Right ventricle myocardium inferior (tissue), 1 donor: Measurements from ENCODE around the gene SRL. TPM values are rescaled to one million over a fixed set of nuclear protein-coding genes. Genes with fewer than 3 reads are reported as not detected.
"Not testable (repeated sequence)": the region's sequence is repeated elsewhere in the genome, so short reads cannot be mapped to it uniquely, and the experiment has no call there.

ENCODE experiments used
- ATAC-seq: fragments of 200-7000 bp; cut with Tn5 transposase; one replicate; pipeline ENCODE4 v1.9.1; 2020; ENCODE audit warnings: mild to moderate bottlenecking, moderate library complexity
- DNase-seq: peaks from one replicate; pipeline ENCODE4 v3.0.0; 2021; ENCODE audit errors: missing footprints
- intact Hi-C: fragments of 100-400 bp; cut with DNase I; formaldehyde crosslinking; loops from one replicate; pipeline ENCODE4 v1.11.0; 2022
- total RNA-seq: library from RNA; stranded (reverse); fragmentation: NEBNext Ultra II Directional; extraction: Animal tissue kit (Norgen Biotek cat#: 25700); gene quantifications from one replicate; pipeline ENCODE4 v1.2.1, GENCODE V29; 2021
- donor health status: DM: no; HTN: yes; CAD: no; lungs with severe emphysema.

Gene SRL
- total RNA-seq, 1 donor from 2014 or later: 419 TPM

- peak; percentile 90 for ATAC-seq
- intact Hi-C loops: no loop called here
- peak; percentile 92 for DNase-seq
Measured at GRCh38 chr16:4263504-4264436, 21.9 kb upstream of the SRL start.

DNA sequence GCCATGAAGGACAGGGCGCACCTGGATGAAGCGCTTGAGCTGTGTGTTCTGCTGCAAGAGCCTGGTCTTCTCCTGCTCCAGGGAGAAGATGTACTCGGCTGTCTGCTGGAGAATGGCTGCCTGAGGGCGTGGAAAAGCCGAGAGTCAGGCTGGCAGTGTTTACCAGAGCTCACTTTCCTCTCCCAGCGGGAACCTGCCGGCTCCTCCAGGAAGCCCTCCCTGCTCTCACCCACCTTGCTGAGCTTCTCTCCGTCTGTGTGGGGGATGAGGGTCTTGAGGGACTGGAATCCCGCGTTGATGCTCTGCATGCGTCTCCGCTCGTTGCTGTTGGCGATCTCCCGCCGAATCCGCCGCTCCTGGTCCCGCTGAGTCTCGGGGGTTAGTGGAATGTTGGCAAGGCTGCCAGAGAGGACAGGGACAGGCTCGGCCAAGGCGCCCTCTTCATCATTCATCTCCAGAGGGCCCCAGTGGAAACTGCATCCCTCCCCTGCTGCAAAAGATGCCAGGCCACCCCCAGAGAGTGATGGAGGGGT lies 20.5 kb upstream of the SRL start:
- DNase-seq: no peak
- intact Hi-C loops: no loop called here

GRCh38 chr16:4261557-4262172 lies 19.8 kb upstream of the SRL start:
- DNase-seq: no peak
- ATAC-seq: no peak
- intact Hi-C loops: no loop called here

More for the DNA sequence above, 20.5 kb upstream of the SRL start:
- ATAC-seq: no peak

GRCh38 chr16:4260360-4260759 lies 18.5 kb upstream of the SRL start:
- DNase-seq (no peak), ATAC-seq (no peak)
- intact Hi-C loops: no loop called here

GRCh38 chr16:4257646-4258556 lies 16.0 kb upstream of the SRL start:
- no peak for ATAC-seq
- peak; percentile 78 for DNase-seq
- intact Hi-C loops: no loop called here

GRCh38 chr16:4253394-4254150 lies 11.7 kb upstream of the SRL start:
- DNase-seq (peak; percentile 100), ATAC-seq (peak; percentile 99)
- intact Hi-C loops: loop anchor here (2.0 to 5.0 kb wide), 4 partner anchors 53 to 271 kb away; no protein-coding TSS in a partner anchor

- ATAC-seq, DNase-seq: not testable (repeated sequence)
Measured at GRCh38 chr16:4253012-4253393, 11.1 kb upstream of the SRL start.

DNA sequence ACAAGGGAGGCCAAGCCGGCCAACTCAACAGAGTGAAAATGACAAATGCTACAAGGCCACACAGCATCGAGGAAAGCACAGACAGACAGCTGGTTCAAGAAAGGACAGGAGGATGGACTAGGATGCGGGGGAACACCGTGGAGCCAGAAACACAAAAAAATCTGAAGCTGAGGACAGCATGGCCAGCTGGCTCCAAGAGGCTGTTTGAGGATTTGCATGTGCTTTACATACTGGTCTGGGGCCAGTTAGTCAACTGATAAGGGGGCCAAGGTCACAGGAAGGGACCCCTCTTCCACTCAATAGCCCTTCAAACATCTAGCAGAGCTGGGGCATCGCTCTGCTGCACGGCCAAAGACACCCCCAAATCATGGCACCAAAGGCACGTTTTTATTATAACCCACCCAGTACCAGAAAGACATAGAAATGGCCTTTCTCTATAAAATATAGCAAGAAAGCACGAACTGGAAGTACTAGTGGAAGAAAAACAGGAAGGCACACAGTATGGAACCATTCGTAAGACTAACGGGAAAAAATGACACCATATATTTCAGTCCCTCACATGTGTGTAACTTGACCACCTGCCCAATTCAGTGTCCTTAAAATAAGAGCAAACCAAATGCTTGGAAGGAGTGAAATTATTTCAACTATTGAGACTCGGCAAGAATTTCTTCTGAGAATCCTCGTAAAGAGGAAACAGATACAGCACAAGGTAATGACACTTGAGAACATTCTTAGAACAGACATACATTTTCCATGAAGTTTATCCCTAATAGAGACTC lies 7.8 kb upstream of the SRL start:
- DNase-seq (no peak), ATAC-seq (no peak)
- intact Hi-C loops: loop anchor here (5.0 kb wide), 1 partner anchor 197 kb away; no protein-coding TSS in a partner anchor

More at GRCh38 chr16:4253012-4253393, 11.1 kb upstream of the SRL start:
- intact Hi-C loops: loop anchor here (2.0 to 5.0 kb wide), 4 partner anchors 52 to 270 kb away; no protein-coding TSS in a partner anchor

DNA sequence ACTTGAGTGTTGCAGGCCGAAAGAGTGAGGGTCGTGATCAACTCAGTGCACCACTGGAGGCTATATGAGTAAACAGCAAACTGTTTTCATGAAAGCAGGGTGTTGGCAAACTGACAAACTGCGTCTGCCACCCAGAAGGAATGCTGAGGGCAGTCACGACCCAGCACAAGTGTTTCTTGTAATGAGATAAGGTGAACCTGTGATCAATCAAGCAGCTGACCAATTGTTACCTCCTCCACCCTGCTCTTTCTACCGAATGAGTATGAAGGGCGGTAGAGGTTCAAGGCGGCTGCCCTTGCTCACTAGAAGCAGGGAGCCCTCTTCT lies 5.5 kb upstream of the SRL start:
- DNase-seq (no peak), ATAC-seq (no peak)
- intact Hi-C loops: no loop called here

- intact Hi-C loops: no loop called here
- no peak for DNase-seq
- ATAC-seq: no peak
Measured at GRCh38 chr16:4246777-4247459, 5.0 kb upstream of the SRL start.

DNA sequence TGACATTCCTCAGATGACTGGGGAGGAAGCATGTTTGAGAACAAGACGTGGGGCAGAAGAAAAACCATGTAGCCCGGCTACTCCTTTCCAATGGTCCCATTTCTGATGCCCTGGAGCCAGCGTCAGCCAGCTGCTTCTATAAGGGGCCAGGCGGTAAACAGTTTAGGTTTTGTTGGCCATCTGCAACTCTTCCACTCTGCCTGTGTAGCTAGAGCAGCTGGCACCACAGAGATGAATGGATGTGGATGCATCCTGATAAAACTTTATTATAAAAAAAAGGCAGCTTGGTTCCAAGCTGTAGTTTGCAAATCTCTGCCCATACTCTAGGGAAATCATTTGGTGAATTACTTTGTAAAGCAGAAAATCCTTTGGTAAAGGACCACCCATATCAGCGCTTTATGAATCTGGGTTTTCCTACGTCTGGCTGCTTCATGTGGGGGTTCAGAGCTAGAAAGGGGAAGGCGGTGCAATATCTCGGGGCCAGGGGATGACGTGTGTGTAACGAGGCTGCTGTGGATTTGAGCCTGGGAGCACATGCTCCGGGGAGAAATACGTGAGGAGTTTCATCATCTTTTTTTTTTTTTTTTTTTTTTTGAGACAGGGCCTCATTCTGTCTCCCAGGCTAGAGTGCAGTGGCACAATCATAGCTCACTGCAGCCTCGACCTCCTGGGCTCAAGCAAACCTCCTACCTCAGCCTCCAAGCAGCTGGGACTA lies 3.4 kb upstream of the SRL start:
- no peak for ATAC-seq
- DNase-seq: no peak
- intact Hi-C loops: no loop called here

DNA sequence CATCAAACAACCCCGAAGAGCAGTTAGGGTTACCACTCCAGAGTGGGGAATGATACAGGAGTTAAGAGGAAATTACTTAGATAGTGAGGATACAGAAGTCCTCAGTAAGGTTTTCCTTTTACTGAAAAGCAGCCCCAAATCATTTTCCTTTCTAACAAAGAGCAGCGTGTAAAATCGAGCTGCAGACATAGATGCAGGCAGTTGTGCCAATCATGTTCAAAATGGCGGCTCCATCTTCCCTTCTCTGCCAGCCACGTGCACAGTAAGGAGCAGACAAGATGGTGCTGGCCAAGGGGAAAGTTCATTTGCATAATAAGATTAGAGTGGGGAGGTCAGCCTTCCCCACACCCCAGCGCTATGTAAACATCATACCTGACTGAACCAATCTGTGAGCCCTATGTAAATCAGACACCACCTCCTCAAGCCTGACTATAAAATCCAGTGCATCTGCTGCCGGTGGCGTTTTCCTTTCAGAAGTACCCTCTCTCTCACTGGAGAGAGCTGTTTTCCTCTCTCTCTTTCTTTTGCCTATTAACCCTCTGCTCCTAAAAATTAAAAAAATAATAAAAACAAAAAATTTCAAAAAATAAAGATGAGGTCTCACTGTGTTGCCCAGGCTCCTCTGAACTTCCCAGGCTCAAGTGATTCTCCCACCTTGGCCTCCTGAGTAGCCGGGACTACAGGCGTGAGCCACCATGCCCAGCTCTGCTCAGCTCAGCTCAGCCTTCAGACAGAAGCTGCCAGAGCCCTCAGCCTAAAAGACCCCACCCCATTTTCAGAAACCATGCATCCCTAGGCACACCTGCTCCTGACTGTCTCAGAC lies 2.6 kb upstream of the SRL start:
- intact Hi-C loops: no loop called here
- DNase-seq (no peak), ATAC-seq (no peak)

DNA sequence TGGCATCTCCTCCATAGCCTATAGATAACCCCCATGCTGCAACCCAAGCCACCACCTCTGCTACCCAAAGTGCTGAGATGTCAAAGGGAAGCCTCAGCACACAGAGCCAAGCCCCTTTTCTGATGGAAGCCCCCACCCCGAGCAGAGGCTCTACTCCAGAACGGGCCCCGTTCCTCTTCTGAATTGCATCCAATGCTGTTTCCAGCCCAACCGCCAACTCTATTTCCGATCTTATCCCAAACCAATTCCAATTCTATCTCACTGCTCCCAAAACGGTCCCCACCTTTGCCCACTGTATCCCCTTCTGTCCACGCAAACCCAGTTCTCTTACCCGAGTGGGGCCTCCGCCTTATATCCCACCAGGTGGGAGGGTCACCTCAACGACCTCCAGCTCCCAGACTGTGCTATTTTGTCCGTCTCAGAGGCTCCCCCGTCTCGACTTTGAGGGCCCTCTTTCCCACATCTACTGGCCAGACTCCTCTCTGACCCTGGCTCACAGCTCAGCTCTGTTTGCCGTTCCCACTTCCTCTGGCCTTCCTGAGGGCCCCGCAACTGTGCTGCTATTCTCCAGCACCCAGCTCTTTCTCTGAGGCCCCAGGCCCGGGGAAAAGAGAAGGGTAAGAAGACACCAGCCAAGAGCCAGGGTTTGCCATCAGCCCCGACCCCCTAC lies 487 bp downstream of the SRL start:
- DNase-seq: peak; percentile 45
- intact Hi-C loops: loop anchor here (2.0 kb wide), 1 partner anchor 29 kb away; no protein-coding TSS in a partner anchor

DNA sequence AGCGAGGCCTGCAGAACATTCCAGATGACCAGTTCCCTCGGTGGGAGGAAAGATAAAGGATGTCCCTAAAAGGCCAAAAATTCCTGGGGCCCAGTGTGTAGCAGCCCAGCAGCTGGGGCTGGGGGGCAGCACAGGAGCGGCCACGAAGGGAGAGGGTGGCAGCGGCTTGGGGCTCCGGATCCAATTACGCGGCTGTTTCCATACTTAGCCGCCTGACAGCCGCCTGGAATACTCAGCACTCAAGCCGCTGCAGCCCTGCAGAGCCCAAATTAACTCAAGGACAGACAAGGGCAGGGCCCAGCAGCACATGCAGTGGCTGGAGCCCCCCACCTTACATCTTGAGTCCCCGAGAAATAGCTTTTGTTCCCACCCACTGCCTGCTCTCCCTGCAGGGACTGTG lies 1.3 kb downstream of the SRL start:
- DNase-seq: peak; percentile 76
- intact Hi-C loops: loop anchor here (2.0 kb wide), 1 partner anchor 28 kb away; no protein-coding TSS in a partner anchor
- ATAC-seq: peak; percentile 79

More for the DNA sequence above, 487 bp downstream of the SRL start:
- ATAC-seq: peak; percentile 14
